ENCODE results near the gene KIAA1191. TPM values are rescaled to one million over a fixed set of nuclear protein-coding genes. Genes with fewer than 3 reads are reported as not detected.

The KIAA1191 gene
- total and polyA plus RNA-seq, 9 of the 15 experiments (the other 6 are each of a cell fraction or from before 2014, with no cell fraction given): 31.0 to 80.2 (median 45.7) TPM

DNA sequence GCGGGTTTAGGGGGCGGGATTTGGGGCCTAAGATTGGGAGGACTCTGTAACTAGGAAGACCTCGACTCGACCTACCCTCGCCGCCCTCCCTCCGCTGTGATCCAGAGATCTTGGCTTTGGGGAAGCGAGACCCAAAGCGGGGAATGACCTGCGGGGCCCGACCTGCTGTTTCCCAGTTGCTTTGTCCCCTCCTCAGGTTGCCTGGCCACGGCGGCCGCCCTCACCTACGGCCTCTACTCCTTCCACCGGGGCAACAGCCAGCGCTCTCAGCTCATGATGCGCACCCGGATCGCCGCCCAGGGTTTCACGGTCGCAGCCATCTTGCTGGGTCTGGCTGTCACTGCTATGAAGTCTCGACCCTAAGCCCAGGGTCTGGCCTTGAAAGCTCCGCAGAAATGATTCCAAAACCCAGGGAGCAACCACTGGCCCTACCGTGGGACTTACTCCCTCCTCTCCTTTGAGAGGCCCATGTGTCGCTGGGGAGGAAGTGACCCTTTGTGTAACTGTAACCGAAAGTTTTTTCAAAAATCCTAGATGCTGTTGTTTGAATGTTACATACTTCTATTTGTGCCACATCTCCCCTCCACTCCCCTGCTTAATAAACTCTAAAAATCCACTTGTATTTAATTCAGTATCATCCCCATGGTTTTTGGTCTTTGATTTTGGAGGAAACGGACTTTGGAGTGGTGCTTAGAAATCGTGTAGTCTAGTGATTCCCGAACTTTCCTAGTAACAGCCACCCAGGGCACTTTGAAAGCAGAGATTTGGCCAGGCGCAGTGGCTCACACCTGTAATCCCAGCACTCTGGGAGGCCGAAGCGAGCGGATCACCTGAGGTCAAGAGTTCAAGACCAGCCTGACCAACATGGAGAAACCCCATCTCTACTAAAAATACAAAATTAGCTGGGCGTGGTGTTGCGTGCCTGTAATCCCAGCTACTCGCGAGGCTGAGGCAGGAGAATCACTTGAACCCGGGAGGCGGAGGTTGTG is 27.9 kb upstream of the KIAA1191 start (continued):
- TF ChIP-seq, protein P1, sequence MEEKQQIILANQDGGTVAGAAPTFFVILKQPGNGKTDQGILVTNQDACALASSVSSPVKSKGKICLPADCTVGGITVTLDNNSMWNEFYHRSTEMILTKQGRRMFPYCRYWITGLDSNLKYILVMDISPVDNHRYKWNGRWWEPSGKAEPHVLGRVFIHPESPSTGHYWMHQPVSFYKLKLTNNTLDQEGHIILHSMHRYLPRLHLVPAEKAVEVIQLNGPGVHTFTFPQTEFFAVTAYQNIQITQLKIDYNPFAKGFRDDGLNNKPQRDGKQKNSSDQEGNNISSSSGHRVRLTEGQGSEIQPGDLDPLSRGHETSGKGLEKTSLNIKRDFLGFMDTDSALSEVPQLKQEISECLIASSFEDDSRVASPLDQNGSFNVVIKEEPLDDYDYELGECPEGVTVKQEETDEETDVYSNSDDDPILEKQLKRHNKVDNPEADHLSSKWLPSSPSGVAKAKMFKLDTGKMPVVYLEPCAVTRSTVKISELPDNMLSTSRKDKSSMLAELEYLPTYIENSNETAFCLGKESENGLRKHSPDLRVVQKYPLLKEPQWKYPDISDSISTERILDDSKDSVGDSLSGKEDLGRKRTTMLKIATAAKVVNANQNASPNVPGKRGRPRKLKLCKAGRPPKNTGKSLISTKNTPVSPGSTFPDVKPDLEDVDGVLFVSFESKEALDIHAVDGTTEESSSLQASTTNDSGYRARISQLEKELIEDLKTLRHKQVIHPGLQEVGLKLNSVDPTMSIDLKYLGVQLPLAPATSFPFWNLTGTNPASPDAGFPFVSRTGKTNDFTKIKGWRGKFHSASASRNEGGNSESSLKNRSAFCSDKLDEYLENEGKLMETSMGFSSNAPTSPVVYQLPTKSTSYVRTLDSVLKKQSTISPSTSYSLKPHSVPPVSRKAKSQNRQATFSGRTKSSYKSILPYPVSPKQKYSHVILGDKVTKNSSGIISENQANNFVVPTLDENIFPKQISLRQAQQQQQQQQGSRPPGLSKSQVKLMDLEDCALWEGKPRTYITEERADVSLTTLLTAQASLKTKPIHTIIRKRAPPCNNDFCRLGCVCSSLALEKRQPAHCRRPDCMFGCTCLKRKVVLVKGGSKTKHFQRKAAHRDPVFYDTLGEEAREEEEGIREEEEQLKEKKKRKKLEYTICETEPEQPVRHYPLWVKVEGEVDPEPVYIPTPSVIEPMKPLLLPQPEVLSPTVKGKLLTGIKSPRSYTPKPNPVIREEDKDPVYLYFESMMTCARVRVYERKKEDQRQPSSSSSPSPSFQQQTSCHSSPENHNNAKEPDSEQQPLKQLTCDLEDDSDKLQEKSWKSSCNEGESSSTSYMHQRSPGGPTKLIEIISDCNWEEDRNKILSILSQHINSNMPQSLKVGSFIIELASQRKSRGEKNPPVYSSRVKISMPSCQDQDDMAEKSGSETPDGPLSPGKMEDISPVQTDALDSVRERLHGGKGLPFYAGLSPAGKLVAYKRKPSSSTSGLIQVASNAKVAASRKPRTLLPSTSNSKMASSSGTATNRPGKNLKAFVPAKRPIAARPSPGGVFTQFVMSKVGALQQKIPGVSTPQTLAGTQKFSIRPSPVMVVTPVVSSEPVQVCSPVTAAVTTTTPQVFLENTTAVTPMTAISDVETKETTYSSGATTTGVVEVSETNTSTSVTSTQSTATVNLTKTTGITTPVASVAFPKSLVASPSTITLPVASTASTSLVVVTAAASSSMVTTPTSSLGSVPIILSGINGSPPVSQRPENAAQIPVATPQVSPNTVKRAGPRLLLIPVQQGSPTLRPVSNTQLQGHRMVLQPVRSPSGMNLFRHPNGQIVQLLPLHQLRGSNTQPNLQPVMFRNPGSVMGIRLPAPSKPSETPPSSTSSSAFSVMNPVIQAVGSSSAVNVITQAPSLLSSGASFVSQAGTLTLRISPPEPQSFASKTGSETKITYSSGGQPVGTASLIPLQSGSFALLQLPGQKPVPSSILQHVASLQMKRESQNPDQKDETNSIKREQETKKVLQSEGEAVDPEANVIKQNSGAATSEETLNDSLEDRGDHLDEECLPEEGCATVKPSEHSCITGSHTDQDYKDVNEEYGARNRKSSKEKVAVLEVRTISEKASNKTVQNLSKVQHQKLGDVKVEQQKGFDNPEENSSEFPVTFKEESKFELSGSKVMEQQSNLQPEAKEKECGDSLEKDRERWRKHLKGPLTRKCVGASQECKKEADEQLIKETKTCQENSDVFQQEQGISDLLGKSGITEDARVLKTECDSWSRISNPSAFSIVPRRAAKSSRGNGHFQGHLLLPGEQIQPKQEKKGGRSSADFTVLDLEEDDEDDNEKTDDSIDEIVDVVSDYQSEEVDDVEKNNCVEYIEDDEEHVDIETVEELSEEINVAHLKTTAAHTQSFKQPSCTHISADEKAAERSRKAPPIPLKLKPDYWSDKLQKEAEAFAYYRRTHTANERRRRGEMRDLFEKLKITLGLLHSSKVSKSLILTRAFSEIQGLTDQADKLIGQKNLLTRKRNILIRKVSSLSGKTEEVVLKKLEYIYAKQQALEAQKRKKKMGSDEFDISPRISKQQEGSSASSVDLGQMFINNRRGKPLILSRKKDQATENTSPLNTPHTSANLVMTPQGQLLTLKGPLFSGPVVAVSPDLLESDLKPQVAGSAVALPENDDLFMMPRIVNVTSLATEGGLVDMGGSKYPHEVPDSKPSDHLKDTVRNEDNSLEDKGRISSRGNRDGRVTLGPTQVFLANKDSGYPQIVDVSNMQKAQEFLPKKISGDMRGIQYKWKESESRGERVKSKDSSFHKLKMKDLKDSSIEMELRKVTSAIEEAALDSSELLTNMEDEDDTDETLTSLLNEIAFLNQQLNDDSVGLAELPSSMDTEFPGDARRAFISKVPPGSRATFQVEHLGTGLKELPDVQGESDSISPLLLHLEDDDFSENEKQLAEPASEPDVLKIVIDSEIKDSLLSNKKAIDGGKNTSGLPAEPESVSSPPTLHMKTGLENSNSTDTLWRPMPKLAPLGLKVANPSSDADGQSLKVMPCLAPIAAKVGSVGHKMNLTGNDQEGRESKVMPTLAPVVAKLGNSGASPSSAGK (IDR thresholded peaks at IDR 0.05): peak; percentile 23; the same call in 1 of the 2 replicates
- TF ChIP-seq, protein P2, sequence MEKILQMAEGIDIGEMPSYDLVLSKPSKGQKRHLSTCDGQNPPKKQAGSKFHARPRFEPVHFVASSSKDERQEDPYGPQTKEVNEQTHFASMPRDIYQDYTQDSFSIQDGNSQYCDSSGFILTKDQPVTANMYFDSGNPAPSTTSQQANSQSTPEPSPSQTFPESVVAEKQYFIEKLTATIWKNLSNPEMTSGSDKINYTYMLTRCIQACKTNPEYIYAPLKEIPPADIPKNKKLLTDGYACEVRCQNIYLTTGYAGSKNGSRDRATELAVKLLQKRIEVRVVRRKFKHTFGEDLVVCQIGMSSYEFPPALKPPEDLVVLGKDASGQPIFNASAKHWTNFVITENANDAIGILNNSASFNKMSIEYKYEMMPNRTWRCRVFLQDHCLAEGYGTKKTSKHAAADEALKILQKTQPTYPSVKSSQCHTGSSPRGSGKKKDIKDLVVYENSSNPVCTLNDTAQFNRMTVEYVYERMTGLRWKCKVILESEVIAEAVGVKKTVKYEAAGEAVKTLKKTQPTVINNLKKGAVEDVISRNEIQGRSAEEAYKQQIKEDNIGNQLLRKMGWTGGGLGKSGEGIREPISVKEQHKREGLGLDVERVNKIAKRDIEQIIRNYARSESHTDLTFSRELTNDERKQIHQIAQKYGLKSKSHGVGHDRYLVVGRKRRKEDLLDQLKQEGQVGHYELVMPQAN (IDR thresholded peaks at IDR 0.05; ENCODE audit: borderline replicate concordance): no peak
- TF ChIP-seq CTBP1 (IDR thresholded peaks at IDR 0.05; ENCODE audit: borderline replicate concordance): no peak
- TF ChIP-seq XRCC4 (IDR thresholded peaks at IDR 0.05; ENCODE audit: extremely low read depth, insufficient read depth, insufficient read length): no peak
- no peak for TF ChIP-seq POU5F1 (IDR thresholded peaks at IDR 0.05; ENCODE audit: borderline replicate concordance, low read depth, low read length, partially characterized antibody)
- TF ChIP-seq MYC (IDR thresholded peaks at IDR 0.05; ENCODE audit: low read depth, low read length): no peak
- TF ChIP-seq MYC (CRISPR knock-in tag; IDR thresholded peaks at IDR 0.05; ENCODE audit: borderline replicate concordance, low read depth): no peak
- no peak for TF ChIP-seq FOXM1 (IDR thresholded peaks at IDR 0.05; ENCODE audit: low read depth)
- 0 out of 2 replicates have a peak, but pooled peaks have one; percentile 2 for TF ChIP-seq FOXM1 (CRISPR knock-in tag; IDR thresholded peaks at IDR 0.05; ENCODE audit: low read depth)
- TF ChIP-seq, protein P3, sequence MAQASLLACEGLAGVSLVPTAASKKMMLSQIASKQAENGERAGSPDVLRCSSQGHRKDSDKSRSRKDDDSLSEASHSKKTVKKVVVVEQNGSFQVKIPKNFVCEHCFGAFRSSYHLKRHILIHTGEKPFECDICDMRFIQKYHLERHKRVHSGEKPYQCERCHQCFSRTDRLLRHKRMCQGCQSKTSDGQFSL (CRISPR knock-in tag; IDR thresholded peaks at IDR 0.05): no peak
- TF ChIP-seq, protein P3 (tag; IDR thresholded peaks at IDR 0.05): no peak
- TF ChIP-seq FOXP1 (CRISPR knock-in tag; IDR thresholded peaks at IDR 0.05): no peak
